ENCODE results near the gene LMX1B.

The LMX1B gene

DNA sequence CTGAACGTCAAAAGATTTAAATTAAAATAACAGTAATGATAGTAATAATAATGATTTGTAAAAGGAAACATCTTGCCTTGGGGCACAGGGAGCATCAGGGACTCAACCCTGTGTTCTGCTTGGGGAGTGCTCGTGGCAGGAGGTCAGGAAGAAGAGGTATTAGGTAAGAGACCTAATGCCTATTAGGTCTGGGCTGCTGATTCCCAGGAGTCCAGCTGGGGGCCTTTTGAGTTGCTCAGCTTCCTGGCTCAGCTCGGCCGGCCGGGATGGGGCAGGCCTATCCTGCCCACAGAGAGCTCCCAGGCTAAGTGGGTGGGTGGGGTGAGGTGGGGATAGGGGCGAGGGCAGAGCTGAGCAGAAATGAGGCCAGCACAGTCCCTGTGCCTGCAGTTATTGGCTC, 17.5 kb downstream of the LMX1B start:
- in situ Hi-C loops (cut with MboI; ENCODE audit: low sequenced_read_pairs, unreplicated experiment), result no loop called here
- DNase-seq (ENCODE audit: low spot score), result no peak
- TF ChIP-seq, protein P1, sequence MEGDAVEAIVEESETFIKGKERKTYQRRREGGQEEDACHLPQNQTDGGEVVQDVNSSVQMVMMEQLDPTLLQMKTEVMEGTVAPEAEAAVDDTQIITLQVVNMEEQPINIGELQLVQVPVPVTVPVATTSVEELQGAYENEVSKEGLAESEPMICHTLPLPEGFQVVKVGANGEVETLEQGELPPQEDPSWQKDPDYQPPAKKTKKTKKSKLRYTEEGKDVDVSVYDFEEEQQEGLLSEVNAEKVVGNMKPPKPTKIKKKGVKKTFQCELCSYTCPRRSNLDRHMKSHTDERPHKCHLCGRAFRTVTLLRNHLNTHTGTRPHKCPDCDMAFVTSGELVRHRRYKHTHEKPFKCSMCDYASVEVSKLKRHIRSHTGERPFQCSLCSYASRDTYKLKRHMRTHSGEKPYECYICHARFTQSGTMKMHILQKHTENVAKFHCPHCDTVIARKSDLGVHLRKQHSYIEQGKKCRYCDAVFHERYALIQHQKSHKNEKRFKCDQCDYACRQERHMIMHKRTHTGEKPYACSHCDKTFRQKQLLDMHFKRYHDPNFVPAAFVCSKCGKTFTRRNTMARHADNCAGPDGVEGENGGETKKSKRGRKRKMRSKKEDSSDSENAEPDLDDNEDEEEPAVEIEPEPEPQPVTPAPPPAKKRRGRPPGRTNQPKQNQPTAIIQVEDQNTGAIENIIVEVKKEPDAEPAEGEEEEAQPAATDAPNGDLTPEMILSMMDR (IDR thresholded peaks at IDR 0.05; ENCODE audit: borderline replicate concordance, control extremely low read depth, extremely low read depth, insufficient read depth, missing control alignments), result no peak

DNA sequence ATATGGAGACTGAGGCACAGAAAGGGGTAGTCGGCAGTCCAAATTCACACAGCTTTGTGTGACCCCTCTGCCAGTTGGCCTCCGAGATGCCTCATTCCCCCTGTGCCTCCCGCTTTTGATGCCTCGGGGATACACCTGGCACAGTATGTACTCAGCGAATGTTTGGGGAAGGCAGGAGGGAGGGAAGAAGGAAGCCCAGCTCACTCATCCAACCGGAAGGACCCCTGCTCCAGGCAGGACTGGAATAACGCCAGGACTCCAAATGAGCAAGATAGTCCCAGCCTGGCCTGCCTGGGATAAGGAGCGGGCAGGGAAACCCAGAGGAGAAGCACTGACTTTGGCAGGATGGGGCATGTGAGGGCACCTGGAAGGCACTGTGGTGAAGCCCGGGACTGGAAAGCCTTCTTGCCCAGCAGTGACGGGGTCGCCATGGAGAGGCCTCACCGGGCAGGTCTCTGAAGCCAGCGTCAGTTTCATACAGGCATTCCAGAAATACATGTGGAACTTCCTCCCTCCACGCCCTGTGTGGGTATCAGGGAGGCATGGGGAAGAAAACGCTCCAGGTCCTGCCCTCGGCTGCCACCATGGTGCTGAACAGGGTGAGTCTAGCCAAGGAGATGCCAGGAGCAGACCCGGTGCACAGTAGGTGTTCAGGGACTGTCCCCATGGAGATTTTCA, 20.3 kb downstream of the LMX1B start:
- DNase-seq (ENCODE audit: low spot score), result no peak
- in situ Hi-C loops (cut with MboI; ENCODE audit: low sequenced_read_pairs, unreplicated experiment), result no loop called here
- TF ChIP-seq, protein P1 (IDR thresholded peaks at IDR 0.05; ENCODE audit: borderline replicate concordance, control extremely low read depth, extremely low read depth, insufficient read depth, missing control alignments), result no peak

DNA sequence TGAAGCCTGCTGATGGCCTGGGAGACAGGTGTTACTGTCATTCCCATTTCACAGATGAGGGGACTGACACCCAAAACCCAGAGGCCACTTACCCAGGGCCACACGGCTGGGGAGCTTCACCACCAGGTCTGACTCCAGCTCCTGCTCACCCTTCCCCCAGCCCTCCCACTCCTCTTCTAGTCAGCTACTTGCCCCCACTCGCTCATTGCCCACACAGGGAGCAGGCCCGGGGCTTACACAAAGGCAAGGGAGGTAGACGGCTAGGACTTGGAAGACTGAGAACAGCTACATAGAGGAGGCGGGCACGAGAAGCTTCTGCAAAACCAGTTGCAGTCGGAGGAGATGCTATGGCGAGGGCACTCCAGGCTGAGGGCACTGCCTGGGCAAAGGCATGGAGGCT, 21.3 kb downstream of the LMX1B start:
- in situ Hi-C loops (cut with MboI; ENCODE audit: low sequenced_read_pairs, unreplicated experiment), result no loop called here
- TF ChIP-seq, protein P1 (IDR thresholded peaks at IDR 0.05; ENCODE audit: borderline replicate concordance, control extremely low read depth, extremely low read depth, insufficient read depth, missing control alignments), result no peak

DNA sequence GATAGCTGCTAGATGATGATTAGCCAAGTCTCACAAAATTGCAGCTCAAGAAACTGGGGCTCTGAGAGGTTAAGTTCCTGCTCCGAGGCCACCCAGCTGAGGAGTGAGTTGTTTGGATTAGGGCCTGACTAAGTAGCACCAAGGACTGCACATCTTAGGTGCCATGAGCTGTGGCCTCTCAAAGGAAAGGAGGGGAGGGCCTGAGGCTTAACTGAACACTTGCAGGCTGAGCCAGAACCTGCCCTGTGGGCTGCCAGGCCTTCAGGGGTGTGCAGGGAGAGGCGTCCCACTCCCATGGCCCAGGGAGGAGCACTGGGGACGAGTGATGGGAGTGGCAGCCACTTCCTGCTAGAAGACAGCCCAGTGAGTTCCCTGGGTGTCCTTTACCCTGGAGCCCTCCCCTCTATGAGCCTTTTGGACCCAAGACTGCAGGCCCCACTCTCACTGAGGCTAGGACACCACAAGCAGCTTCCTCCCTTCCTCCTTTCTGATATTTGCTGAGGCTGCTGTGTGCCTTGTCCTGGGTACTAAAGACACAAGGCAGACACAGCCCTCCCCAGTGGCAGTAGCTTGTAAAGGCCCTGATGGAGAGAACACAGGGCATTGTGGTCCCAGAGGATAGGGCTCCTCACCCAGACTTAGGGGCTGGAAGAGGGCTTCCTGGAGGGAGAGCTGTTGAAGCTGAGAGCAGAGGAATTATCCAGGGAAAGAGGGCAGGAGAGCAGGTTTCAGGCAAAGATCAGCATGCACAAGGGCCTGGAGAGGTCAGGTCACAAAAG, 22.1 kb downstream of the LMX1B start:
- TF ChIP-seq, protein P1 (IDR thresholded peaks at IDR 0.05; ENCODE audit: borderline replicate concordance, control extremely low read depth, extremely low read depth, insufficient read depth, missing control alignments), result no peak
- in situ Hi-C loops (cut with MboI; ENCODE audit: low sequenced_read_pairs, unreplicated experiment), result no loop called here
- DNase-seq (ENCODE audit: low spot score), result no peak

More for the DNA sequence above, 21.3 kb downstream of the LMX1B start:
- DNase-seq (ENCODE audit: low spot score), result no peak

DNA sequence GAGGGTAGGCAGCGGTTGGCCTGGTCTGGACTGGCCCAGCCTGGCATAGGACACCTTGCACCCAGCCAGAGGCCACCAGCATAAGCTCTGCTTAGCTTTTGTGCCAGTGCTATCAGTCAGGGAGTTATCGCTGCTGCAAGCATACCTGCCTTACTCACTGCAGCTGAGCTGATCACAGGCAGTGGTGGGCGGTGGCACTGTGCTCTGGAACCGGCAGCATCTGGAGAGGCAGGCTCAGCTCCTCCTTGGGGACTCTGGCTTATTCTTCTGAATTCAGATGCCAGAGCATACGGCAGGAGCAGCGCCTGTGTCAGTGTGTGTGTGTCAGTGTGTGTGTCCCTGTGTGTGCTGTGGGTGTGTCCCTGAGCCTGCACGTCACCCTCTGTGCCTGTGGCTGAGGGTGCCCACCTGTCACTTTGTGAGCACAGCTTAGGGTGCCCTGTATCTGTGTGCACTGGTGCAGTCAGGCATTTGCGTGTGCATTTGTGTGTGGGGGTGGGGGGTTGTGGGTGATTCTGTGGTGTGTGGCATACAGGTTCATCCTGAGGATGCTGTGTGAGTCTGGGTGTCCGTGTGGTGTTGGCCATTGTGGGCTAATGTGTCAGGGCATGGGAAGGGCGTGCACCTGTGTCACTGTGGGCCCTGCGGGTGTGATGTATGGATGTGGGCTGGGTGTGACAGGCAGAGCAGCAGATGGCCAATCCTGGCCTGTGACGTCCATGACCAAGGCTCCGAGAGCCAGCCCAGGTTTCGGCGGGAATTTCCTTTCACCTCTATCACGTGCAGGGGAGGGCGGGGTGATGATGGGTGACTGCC, 23.5 kb downstream of the LMX1B start:
- TF ChIP-seq, protein P1 (IDR thresholded peaks at IDR 0.05; ENCODE audit: borderline replicate concordance, control extremely low read depth, extremely low read depth, insufficient read depth, missing control alignments), result no peak
- DNase-seq (ENCODE audit: low spot score), result no peak
- in situ Hi-C loops (cut with MboI; ENCODE audit: low sequenced_read_pairs, unreplicated experiment), result no loop called here

DNA sequence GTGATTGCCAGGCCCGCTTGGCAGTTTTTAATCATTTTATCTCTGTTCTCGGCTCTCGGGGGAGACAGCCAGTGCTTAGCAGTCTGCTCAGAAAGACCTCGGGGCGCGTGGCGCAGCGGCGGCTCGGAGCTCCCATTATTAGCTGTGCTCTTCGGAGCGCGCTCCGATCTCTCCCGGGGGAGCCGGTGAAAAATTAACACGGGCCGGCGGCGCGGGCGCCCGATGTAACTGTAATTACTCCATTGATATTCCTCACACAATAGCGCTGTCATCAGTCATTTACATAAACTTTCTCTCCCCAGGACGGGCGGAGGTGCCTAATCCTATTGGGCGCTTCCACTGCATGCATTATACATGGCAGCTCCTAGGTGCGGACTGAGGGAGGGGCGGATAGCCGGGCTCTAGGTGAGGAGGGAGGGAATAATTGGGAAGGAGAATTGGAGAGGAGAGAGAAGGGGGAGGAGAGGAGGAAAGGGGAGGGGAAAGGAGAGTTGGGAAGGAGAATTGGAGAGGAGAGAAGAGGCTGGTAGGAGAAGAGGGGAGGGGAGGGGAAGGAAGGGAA, 24.9 kb downstream of the LMX1B start:
- TF ChIP-seq, protein P1 (IDR thresholded peaks at IDR 0.05; ENCODE audit: borderline replicate concordance, control extremely low read depth, extremely low read depth, insufficient read depth, missing control alignments), result no peak
- DNase-seq (ENCODE audit: low spot score), result no peak
- in situ Hi-C loops (cut with MboI; ENCODE audit: low sequenced_read_pairs, unreplicated experiment), result no loop called here
